ENCODE results near the gene PRPH. TPM values are rescaled to one million over a fixed set of nuclear protein-coding genes. Genes with fewer than 3 reads are reported as not detected.
"Not testable (repeated sequence)": the region's sequence is repeated elsewhere in the genome, so short reads cannot be mapped to it uniquely, and the experiment has no call there.

Gene PRPH
- total RNA-seq, 2 experiments from 2014 or later: not detected

- Mint-ChIP-seq H3K9me3 (no peaks in the 10 kb centered on the region), H3K4me3 (no peak overlapping the region), H3K27ac (no peak overlapping the region), H3K36me3 (peaks cover 17% of the 10 kb centered on the region), H3K27me3 (peaks cover 57% of the 10 kb centered on the region), H3K4me1 (peaks cover 14% of the 10 kb centered on the region)
- no peak for DNase-seq
Observed at GRCh38 chr12:49332441-49332861, 37.5 kb downstream of the PRPH start.

- Mint-ChIP-seq H3K27ac (no peak overlapping the region), H3K4me3 (peak overlapping the region; percentile 56), H3K36me3 (peaks cover 14% of the 10 kb centered on the region), H3K27me3 (peaks cover 62% of the 10 kb centered on the region), H3K4me1 (peaks cover 18% of the 10 kb centered on the region), H3K9me3 (no peaks in the 10 kb centered on the region)
- DNase-seq: no peak
Observed at GRCh38 chr12:49332891-49333371, 38.0 kb downstream of the PRPH start.

GRCh38 chr12:49333778-49334177 is 38.8 kb downstream of the PRPH start:
- H3K4me1 Mint-ChIP-seq: peaks cover 19% of the 10 kb centered on the region
- DNase-seq, H3K9me3 Mint-ChIP-seq, H3K4me3 Mint-ChIP-seq, H3K27ac Mint-ChIP-seq: not testable (repeated sequence)
- peaks cover 70% of the 10 kb centered on the region for H3K27me3 Mint-ChIP-seq
- peaks cover 13% of the 10 kb centered on the region for H3K36me3 Mint-ChIP-seq

DNA sequence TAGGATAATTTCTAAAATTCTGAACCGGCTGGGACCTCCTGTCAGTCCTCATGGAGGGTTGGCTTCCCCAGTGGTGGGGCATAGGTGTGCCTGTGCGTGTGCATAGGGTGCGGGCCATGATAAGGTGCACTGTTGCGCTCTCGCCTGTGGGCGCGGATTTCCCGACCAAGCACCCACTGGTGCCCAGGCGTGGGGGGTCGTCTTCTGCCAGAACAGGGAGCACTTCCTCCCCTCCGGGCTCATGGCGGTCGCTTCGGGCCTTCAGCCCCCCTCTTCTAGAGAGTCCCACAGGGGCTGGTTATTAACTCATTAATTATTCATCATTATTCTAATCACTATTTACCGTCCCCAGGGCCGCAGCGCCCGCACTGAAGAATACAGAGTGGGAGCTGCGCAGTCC is 39.3 kb downstream of the PRPH start:
- peaks cover 75% of the 10 kb centered on the region for H3K27me3 Mint-ChIP-seq
- peaks cover 8% of the 10 kb centered on the region for H3K36me3 Mint-ChIP-seq
- no peak for DNase-seq
- H3K27ac Mint-ChIP-seq: no peak overlapping the region
- H3K4me1 Mint-ChIP-seq: peaks cover 19% of the 10 kb centered on the region
- no peak overlapping the region for H3K4me3 Mint-ChIP-seq
- no peaks in the 10 kb centered on the region for H3K9me3 Mint-ChIP-seq

DNA sequence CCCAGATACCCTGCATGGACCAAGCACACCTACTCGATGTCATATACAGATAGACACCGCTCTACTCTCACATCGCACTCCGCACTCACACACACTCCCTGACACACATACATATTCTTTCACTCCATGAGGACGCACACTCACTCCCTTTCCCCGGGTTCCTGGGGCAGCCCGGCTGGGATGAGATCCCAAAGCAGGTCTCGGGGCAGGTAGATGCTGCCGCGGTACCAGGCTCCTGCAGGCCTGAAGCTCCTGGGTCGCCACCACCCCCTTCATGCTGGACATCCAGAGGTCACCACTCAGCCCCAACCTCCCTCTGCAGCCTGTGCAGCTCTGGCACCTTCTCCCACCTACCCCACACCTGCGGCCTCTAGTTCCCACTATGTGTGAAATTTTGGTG is 39.7 kb downstream of the PRPH start:
- Mint-ChIP-seq H3K4me3 (no peak overlapping the region), H3K36me3 (peaks cover 8% of the 10 kb centered on the region), H3K4me1 (peaks cover 19% of the 10 kb centered on the region)

DNA sequence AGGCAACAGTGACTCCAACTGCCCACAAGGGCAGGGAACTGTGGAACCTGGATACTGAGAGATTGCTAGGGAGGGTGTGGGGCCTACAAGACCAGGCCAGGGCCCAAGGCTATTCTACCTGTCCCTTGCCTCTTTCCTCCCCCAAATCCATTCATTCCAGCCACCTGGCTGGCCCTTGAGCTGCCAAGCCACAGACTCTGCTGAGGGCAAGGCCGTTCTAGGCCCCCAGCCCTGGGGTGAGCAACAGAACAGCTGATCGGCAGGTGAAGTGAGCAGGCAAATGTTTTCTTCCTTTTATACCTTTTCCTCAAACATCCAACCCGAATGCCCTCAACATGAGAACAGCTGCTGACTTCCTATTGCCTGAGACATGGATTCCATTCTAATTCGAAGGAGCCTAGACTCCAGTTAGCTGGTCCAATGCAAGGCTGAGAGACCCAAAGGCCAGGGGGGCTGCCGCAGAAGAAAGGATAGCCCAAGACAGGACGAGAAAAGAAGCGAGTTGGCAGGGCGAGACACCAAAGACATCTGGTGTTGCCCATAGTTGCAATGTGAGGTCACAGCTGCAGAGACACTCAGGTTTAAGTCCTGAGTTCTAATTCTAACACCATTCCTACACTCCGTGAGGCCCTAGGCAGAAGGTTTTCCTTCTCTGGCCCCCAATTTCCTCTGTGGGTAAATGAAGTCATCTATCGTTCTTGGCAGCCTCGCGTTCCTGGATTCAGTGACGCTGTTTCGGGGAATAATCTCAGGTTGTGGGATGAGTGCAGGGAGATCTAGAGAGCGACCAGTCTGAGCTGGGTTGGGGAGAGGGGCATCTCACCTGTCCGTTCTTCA is 40.4 kb downstream of the PRPH start:
- H3K27me3 Mint-ChIP-seq: peaks cover 86% of the 10 kb centered on the region
- no peaks in the 10 kb centered on the region for H3K9me3 Mint-ChIP-seq
- no peak overlapping the region for H3K4me3 Mint-ChIP-seq
- H3K4me1 Mint-ChIP-seq: peaks cover 19% of the 10 kb centered on the region
- DNase-seq: no peak
- peaks cover 8% of the 10 kb centered on the region for H3K36me3 Mint-ChIP-seq
- no peak overlapping the region for H3K27ac Mint-ChIP-seq

More for the DNA sequence above, 39.7 kb downstream of the PRPH start:
- Mint-ChIP-seq H3K27me3 (peaks cover 79% of the 10 kb centered on the region), H3K27ac (no peak overlapping the region), H3K9me3 (no peaks in the 10 kb centered on the region)
- no peak for DNase-seq

DNA sequence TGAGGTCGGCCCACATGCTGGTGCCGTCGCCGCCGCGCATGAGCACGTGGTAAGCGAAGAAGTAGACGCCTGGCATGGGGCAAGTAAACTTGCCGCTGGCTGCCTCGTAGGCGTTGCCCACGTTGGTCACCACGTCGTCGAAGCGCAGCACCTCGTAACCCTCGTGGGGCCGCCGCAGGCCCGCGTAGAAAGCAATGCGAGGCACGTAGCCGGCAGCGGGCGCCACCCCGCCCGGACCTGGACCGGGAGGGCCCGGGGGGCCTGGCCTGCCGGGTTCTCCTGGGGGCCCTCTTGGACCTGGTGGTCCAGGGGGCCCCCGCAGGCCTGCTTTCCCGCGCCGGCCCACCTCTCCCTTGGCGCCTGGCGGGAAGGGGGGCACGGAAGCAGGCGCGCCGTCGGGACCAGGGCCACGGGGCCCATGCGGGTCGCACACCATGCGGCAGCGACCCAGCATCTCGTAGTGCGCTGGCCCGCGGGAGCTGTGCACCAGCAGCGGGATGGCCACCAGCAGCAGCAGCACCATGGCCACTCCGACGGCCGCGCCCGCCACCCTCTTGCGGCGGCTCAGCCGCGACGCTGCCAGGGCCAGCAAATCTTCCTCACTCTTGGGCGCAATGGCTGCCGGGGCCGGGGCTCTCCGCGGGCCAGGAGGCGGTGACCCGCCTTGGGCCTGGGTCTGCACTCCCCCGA is 41.2 kb downstream of the PRPH start:
- no peak overlapping the region for H3K4me3 Mint-ChIP-seq

GRCh38 chr12:49336645-49337584 is 42.0 kb downstream of the PRPH start, which contains the start of gene C1QL4:
C1QL4 (minus strand) TSS chr12:49337188; CDS start chr12:49336477, 711 bp downstream.
- Mint-ChIP-seq H3K4me1 (peaks cover 19% of the 10 kb centered on the region), H3K4me3 (peak within 1 kb of the TSS; percentile 42), H3K27ac (no peak within 1 kb of the TSS), H3K36me3 (no peaks in the 10 kb centered on the region), H3K9me3 (no peaks in the 10 kb centered on the region), H3K27me3 (peaks cover 96% of the 10 kb centered on the region)
- DNase-seq: peak; percentile 85

More for the DNA sequence above, 41.2 kb downstream of the PRPH start:
- H3K36me3 Mint-ChIP-seq: peaks cover 4% of the 10 kb centered on the region
- H3K9me3 Mint-ChIP-seq: no peaks in the 10 kb centered on the region
- no peak for DNase-seq
- no peak overlapping the region for H3K27ac Mint-ChIP-seq
- H3K4me1 Mint-ChIP-seq: peaks cover 19% of the 10 kb centered on the region
- H3K27me3 Mint-ChIP-seq: peaks cover 93% of the 10 kb centered on the region

DNA sequence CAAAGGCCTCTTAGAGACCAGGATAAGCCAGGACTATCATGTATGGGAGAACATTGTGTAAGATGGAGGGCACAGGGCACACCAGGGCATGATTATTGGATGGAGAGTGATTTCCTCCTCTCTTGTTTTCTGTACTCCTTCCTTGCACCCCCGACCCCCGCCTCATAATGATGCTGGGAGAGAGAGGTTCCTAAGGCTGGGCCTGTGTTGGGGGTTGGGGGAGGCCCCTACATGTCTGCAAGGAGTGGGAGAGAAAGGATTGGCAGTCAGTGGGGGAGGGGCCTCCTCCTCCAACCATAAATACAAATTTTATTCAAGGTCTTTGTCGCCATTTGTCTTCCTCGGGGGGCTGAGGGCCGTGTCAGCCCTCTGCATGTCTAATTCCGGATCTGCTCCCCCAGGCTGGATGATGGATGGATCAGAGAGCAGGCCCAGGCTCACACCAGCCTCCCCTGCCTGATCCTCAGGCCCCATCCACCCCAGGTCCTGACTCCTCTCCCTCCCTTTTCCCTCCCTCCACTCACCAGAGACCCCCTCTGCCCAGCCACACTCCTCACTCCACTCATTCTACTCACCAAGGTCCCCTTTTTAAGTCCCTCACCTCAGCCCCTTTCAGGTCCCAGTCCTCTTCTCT is 44.0 kb downstream of the PRPH start:
- H3K4me1 Mint-ChIP-seq: peaks cover 24% of the 10 kb centered on the region

GRCh38 chr12:49339464-49339861 is 44.5 kb downstream of the PRPH start:
- no peaks in the 10 kb centered on the region for H3K36me3 Mint-ChIP-seq
- peaks cover 26% of the 10 kb centered on the region for H3K4me1 Mint-ChIP-seq
- no peak overlapping the region for H3K4me3 Mint-ChIP-seq
- no peak for DNase-seq
- H3K27ac Mint-ChIP-seq: no peak overlapping the region
- H3K27me3 Mint-ChIP-seq: peaks cover 94% of the 10 kb centered on the region
- no peaks in the 10 kb centered on the region for H3K9me3 Mint-ChIP-seq

More for the DNA sequence above, 44.0 kb downstream of the PRPH start:
- Mint-ChIP-seq H3K36me3 (no peaks in the 10 kb centered on the region), H3K27me3 (peaks cover 94% of the 10 kb centered on the region), H3K4me3 (no peak overlapping the region), H3K27ac (no peak overlapping the region), H3K9me3 (no peaks in the 10 kb centered on the region)
- no peak for DNase-seq

DNA sequence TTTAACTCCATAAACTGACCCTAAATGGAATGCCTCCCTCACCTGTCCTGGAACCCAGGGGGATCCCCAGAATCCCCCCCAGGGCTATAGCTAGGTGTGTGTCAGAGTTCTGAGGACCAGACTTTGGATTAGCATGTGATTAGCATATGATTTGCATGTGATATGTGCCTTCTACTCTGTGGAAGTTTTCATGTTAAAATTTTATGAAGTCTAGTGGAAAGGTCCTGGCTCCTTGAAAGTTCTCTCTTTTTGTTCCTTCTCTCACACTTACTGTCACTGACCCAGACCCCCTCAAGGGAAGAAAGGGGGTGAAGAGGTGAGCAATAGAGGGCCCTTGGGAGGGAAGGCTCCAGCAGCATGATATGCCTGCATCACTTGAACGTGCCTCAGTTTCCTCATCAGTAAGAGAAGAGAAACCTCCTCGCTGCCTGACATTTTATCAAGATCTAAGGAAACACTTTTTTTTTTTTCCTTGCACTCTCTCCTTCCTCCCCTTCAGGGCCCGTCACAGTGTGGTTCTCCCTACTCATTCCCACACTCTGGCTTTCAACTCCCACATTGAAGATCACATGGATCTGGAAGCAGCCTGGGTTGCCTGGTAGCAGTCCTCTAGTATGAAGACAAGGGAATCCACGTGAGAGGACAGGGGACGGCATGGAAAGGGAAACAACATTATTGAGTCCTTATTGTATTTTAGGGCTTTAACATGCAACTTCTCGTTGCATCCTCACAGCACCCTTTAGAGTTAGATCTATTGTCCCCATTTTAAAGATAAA is 45.3 kb downstream of the PRPH start:
- no peaks in the 10 kb centered on the region for H3K36me3 Mint-ChIP-seq
- peaks cover 92% of the 10 kb centered on the region for H3K27me3 Mint-ChIP-seq
- DNase-seq: no peak
- H3K4me1 Mint-ChIP-seq: peaks cover 25% of the 10 kb centered on the region
- no peaks in the 10 kb centered on the region for H3K9me3 Mint-ChIP-seq
- no peak overlapping the region for H3K27ac Mint-ChIP-seq
- H3K4me3 Mint-ChIP-seq: no peak overlapping the region

DNA sequence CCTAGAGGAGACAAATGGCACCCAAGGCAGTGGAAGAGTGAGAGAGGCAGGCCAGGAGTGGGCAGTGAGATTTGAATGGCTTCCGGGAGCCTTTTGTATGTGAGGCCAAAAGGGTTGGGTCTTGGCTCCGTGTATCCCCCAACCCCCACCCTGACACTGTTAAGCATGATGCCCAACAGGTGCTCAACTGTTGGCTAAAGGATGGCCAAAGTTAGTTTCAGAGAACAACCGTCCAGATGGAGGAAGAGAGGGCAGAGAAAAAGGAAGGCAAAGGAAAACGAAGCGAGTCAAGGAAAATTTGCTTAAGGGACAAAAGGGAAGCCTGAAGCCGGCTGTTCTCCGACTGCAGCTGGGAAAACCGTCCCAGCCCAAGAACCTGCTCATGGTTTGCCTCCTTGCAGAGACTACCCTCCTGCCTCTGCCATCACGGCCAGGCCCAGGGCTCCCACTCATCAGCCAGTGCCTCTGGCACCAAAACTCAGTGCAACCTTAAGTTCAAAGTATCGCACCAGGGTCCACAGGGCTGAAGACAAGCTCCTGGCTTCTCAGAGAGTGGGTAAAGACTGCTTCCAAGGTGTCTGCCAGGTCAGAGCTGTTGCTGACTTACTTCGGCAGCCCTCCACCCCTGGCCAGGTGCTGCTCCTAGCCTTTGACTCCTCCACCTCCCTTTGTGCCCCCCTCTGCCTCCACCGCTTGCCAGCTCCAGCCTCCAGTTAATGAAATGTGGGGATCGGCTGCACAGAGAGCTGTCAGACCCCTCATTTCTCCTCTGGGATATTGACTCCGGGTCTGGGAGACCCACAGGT is 46.2 kb downstream of the PRPH start:
- DNase-seq: no peak
- Mint-ChIP-seq H3K4me1 (peaks cover 28% of the 10 kb centered on the region), H3K4me3 (no peak overlapping the region), H3K36me3 (no peaks in the 10 kb centered on the region), H3K27me3 (peaks cover 94% of the 10 kb centered on the region), H3K9me3 (no peaks in the 10 kb centered on the region), H3K27ac (no peak overlapping the region)

DNA sequence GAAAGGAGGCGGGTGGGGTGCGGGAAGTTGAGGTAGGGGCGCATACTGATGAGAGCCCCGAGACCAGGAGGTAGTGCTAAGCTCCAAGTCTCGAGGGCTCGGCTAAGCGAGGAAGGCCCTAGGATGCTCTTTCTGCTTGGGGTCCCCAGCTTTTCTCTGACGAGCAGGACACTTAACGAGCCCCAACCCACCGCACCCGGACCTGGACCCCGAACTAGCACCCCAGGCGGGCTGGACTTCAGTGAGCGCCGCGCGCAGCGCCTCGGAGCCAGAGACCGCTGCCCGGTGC is 46.8 kb downstream of the PRPH start:
- Mint-ChIP-seq H3K4me1 (peaks cover 32% of the 10 kb centered on the region), H3K4me3 (no peak overlapping the region), H3K27me3 (peaks cover 96% of the 10 kb centered on the region)

More for the DNA sequence above, 46.8 kb downstream of the PRPH start:
- no peak for DNase-seq
- no peak overlapping the region for H3K27ac Mint-ChIP-seq
- no peaks in the 10 kb centered on the region for H3K9me3 Mint-ChIP-seq
- H3K36me3 Mint-ChIP-seq: no peaks in the 10 kb centered on the region
